Measurements from ENCODE around the gene LRRC36.

GRCh38 chr16:67329901-67330300, 3.3 kb downstream of the LRRC36 start:
- TF ChIP-seq GATA2 (IDR thresholded peaks at IDR 0.05; ENCODE audit: low read depth, low read length) (no peak), GATA3 (IDR thresholded peaks at IDR 0.05; ENCODE audit: low read depth, low read length) (no peak)
